DOHH2 (cell line): ENCODE results near the gene FCHSD2.

Source experiments
- EZH2phosphoT487 ChIP-seq: fragments of 200-600 bp; sonication (generic); IDR thresholded peaks from 2 replicates; pipeline ENCODE4 v1.6.1; 2017; ENCODE audit warnings: borderline replicate concordance, mild to moderate bottlenecking, antibody characterized with exemption, low read length, moderate library complexity, mixed read lengths
- TF ChIP-seq, protein P1 (sequence below): fragments of 200-600 bp; sonication (generic); IDR thresholded peaks from one replicate; pipeline ENCODE4 v1.5.1; 2014; ENCODE audit warnings: antibody characterized with exemption, mild to moderate bottlenecking, low read depth, low read length; ENCODE audit not compliant: poor library complexity, severe bottlenecking

DNA sequence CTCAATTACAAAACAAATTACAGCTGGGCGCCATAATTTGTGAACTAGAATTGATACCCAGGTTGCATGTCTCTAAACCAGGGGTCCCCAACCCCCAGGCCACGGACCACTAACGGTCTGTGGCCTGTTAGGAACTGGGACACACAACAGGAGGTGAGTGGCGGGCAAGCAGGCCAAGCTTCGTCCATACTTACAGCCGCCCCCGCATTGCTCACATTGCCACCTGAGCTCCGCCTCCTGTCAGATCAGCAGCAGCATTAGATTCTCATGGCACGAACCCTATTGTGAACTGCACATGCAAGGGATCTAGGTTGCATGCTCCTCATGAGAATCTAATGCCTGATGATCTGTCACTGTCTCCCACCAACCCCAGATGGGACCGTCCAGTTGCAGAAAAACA is 12.9 kb downstream of the FCHSD2 start:
- TF ChIP-seq, protein P1, sequence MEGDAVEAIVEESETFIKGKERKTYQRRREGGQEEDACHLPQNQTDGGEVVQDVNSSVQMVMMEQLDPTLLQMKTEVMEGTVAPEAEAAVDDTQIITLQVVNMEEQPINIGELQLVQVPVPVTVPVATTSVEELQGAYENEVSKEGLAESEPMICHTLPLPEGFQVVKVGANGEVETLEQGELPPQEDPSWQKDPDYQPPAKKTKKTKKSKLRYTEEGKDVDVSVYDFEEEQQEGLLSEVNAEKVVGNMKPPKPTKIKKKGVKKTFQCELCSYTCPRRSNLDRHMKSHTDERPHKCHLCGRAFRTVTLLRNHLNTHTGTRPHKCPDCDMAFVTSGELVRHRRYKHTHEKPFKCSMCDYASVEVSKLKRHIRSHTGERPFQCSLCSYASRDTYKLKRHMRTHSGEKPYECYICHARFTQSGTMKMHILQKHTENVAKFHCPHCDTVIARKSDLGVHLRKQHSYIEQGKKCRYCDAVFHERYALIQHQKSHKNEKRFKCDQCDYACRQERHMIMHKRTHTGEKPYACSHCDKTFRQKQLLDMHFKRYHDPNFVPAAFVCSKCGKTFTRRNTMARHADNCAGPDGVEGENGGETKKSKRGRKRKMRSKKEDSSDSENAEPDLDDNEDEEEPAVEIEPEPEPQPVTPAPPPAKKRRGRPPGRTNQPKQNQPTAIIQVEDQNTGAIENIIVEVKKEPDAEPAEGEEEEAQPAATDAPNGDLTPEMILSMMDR: no peak
- no peak for TF ChIP-seq EZH2phosphoT487
